Activated CD4-positive, alpha-beta T cell treated with anti-CD3 and anti-CD28 coated beads for 36 hours (primary cell): ENCODE results near the gene COG4. TPM values are rescaled to one million over a fixed set of nuclear protein-coding genes. Genes with fewer than 3 reads are reported as not detected.

ENCODE experiments used
- ATAC-seq: fragments of 200-7000 bp; cut with Tn5 transposase; one replicate; pipeline ENCODE4 v1.10.0; 2021; ENCODE audit warnings: mild to moderate bottlenecking, moderate library complexity
- CTCF ChIA-PET: fragments of 350-600 bp; sonication (Branson Sonifier 250); formaldehyde crosslinking; loops from one replicate; lab custom pipeline; 2021; ENCODE audit warnings: antibody characterized with exemption; lab: Charles Lee
- POLR2A ChIA-PET: fragments of 350-600 bp; sonication (Branson Sonifier 250); formaldehyde crosslinking; loops from one replicate; lab custom pipeline; 2021; ENCODE audit warnings: antibody characterized with exemption, inconsistent platforms; lab: Charles Lee
- DNase-seq: peaks from one replicate; pipeline ENCODE4 v3.0.0-alpha.2; 2020
- H3K27ac Mint-ChIP-seq: one replicate; pipeline ENCODE4 v1.8.0; 2021; ENCODE audit warnings: mixed read lengths
- H3K27me3 Mint-ChIP-seq: one replicate; pipeline ENCODE4 v1.8.0; 2021; ENCODE audit warnings: mixed read lengths
- H3K36me3 Mint-ChIP-seq: one replicate; pipeline ENCODE4 v1.8.0; 2021; ENCODE audit warnings: low read depth, mixed read lengths
- H3K4me1 Mint-ChIP-seq: one replicate; pipeline ENCODE4 v1.8.0; 2021; ENCODE audit warnings: mixed read lengths
- H3K4me3 Mint-ChIP-seq: one replicate; pipeline ENCODE4 v1.8.0; 2021; ENCODE audit warnings: mild to moderate bottlenecking, moderate library complexity, mixed read lengths
- H3K9me3 Mint-ChIP-seq: one replicate; pipeline ENCODE4 v1.8.0; 2021; ENCODE audit warnings: low read depth, mixed read lengths
- intact Hi-C, 2 experiments: fragments of 100-400 bp; cut with DNase I in 1 of 2; cut with micrococcal nuclease in 1 of 2; formaldehyde crosslinking; loops; one replicate each; pipeline versions ENCODE4 v1.14.2 to v1.15.1; 2022 to 2024; cut with DNase I, micrococcal nuclease
- total RNA-seq, 2 experiments: library from RNA; stranded (reverse); gene quantifications; one replicate each; pipeline ENCODE4 v1.2.3, GENCODE V29; 2021

COG4 gene
- 10 to 100 TPM; 33.5 to 37.6 TPM for total RNA-seq

DNA sequence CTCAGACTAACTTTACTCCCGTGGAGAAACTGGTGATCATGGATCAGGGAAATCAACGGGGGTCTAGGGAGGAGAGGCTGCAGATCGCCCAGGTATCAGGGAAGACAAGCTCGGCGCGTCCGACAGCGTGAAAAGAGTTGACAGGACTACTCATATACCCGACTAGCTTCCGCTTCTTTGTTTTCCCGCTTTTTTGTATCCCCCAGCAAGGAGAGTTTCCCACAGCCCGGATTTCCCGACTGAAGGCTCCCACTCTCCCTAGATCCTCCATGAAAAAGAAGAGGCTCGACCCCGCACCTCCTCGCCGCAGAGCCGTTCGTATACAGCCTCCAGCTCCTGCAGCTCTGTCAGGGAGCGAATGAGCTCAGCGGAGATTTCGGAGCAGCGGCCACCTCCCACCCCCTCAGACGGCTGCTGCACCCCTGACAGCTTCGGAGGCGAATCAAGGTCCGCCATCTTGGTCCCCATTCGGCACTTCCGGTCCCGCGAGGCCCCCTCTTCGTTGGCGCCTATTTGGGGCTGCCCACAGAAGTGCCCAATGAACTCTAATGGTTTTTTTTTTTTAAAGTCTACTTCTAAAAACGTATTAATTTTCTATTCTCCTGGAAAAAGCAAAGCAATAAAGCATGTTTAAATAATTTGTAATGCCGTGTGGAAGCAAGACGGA, at the start of gene COG4:
Gene COG4, minus strand, starts transcription at position 479 of the 667 bp plus-strand sequence. Its CDS starts 11 bp downstream, at position 468.
- peaks cover 41% of the 10 kb centered on the region for H3K36me3 Mint-ChIP-seq
- ChIA-PET POLR2A (interaction anchor here (0.6 to 4.5 kb wide), 14 partner anchors 11 to 1269 kb away, joined by 3 to 19 read pairs (median 6); partner anchors contain the start of genes AARS1 and DDX19A), CTCF (interaction anchor here (0.7 to 1.4 kb wide), 5 partner anchors 98 to 145 kb away, joined by 3 to 4 read pairs (median 3); no protein-coding TSS in a partner anchor)
- no peaks in the 10 kb centered on the region for H3K9me3 Mint-ChIP-seq
- no peaks in the 10 kb centered on the region for H3K27me3 Mint-ChIP-seq
- peak; percentile 96 for DNase-seq
- peak; percentile 79 for ATAC-seq
- H3K4me1 Mint-ChIP-seq = peaks cover 46% of the 10 kb centered on the region
- intact Hi-C loops = loop anchor here (1.0 to 10.0 kb wide), 12 partner anchors 47 to 1098 kb away; partner anchors contain the start of genes ST3GAL2 (in 2 of the 2), CMTR2 (in 1 of the 2), CYB5B (in 1 of the 2) and DDX19A (in 1 of the 2)
- H3K4me3 Mint-ChIP-seq = peak within 1 kb of the TSS; percentile 96
- H3K27ac Mint-ChIP-seq = peak within 1 kb of the TSS; percentile 98

DNA sequence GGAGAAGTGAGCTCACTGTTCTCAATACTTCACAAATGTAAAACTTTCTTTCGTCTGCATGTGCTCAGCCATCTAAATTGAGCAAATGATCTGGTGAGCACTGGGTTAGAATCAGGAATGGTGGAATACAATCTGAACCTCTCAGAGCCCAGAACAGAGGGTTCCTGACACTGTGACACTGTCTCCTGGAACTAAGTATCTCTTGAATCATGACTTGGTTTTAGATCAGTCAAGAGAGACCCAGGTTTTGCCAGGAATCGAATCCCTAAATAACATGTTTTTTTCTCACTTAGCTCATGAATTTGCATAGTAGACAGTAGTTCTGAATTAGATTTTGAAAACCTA, 49.5 kb upstream of the COG4 start:
- no peaks in the 10 kb centered on the region for H3K27me3 Mint-ChIP-seq
- CTCF ChIA-PET = interaction anchor here (1.0 to 1.3 kb wide), 3 partner anchors 13 to 33 kb away, joined by 3 to 4 read pairs (median 4); no protein-coding TSS in a partner anchor
- DNase-seq (no peak), ATAC-seq (no peak)
- no peak overlapping the region for H3K27ac Mint-ChIP-seq
- H3K36me3 Mint-ChIP-seq = peaks cover 59% of the 10 kb centered on the region
- H3K4me1 Mint-ChIP-seq = peaks cover 28% of the 10 kb centered on the region
- intact Hi-C loops = loop anchor here in 1 of 2 experiments (5.0 kb wide), 1 partner anchor 46 kb away; no protein-coding TSS in a partner anchor
- H3K9me3 Mint-ChIP-seq = no peaks in the 10 kb centered on the region
- POLR2A ChIA-PET = interaction anchor here (0.9 kb wide), 1 partner anchor 192 kb away, joined by 3 read pairs; no protein-coding TSS in a partner anchor
- no peak overlapping the region for H3K4me3 Mint-ChIP-seq

DNA sequence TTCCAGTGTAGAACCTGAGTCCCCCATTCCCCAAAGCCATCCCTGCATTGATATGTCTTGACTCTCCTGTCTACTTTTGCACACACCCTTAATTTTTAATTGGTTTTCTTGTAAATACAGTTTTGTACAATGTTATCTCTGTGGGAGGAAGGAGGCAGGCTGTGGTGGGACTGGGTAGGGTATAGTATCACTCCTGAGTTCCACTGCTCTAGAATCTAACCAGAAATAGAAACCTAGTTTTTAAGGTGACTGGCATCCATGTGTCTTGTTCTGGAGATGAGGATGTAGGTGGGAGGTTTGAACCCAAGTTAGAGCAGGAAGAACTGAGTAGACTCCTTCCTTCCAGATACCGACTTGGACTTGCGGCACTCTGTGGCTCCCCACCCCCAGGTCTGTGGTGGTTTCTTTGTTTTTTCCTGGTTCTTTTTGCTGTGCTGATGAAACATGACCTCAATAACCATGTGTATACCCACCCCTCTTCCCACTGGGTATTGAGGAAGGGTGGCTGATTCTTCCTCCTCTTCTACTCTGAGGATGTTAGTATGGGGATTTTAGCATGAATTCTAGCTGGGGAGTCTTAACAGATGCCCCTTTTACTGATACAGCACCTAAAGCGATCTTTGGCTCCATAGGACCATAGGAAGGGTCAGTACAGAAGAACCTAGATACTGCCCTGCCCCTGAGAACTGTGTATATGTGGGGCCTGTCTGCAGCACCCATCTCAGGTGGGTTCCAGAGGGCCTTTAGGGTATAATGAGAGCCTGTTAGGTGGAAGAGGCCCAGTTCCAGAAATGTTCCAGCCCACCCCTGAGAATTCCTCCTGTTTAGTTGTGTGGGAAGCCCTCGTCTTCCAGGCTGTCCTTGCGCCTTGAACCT, 48.9 kb upstream of the COG4 start:
- peak; percentile 30 for ATAC-seq
- no peaks in the 10 kb centered on the region for H3K27me3 Mint-ChIP-seq
- peaks cover 28% of the 10 kb centered on the region for H3K4me1 Mint-ChIP-seq
- CTCF ChIA-PET = interaction anchor here (1.0 to 1.1 kb wide), 2 partner anchors 13 to 33 kb away, joined by 3 to 4 read pairs; no protein-coding TSS in a partner anchor
- no peaks in the 10 kb centered on the region for H3K9me3 Mint-ChIP-seq
- no peak for DNase-seq
- H3K4me3 Mint-ChIP-seq = no peak overlapping the region
- POLR2A ChIA-PET = no interaction called here
- intact Hi-C loops = loop anchor here in 1 of 2 experiments (5.0 kb wide), 1 partner anchor 45 kb away; no protein-coding TSS in a partner anchor
- H3K27ac Mint-ChIP-seq = peak overlapping the region; percentile 88
- H3K36me3 Mint-ChIP-seq = peaks cover 60% of the 10 kb centered on the region

DNA sequence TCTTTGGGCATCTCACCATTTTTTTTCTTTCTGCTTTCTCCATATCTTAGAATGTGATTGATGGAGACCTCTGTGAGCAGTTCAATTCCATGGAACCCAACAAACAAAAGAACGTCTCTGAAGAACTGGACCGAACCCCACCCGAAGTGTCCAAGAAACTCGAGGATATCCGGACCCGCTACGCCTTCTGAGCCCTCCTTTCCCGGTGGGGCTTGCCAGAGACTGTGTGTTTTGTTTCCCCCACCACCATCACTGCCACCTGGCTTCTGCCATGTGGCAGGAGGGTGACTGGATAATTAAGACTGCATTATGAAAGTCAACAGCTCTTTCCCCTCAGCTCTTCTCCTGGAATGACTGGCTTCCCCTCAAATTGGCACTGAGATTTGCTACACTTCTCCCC, 48.3 kb upstream of the COG4 start:
- peak overlapping the region; percentile 88 for H3K27ac Mint-ChIP-seq
- CTCF ChIA-PET = no interaction called here
- POLR2A ChIA-PET = no interaction called here
- H3K4me1 Mint-ChIP-seq = peaks cover 22% of the 10 kb centered on the region
- no peaks in the 10 kb centered on the region for H3K27me3 Mint-ChIP-seq
- H3K36me3 Mint-ChIP-seq = peaks cover 67% of the 10 kb centered on the region
- DNase-seq (no peak), ATAC-seq (peak; percentile 33)
- intact Hi-C loops = loop anchor here in 1 of 2 experiments (5.0 kb wide), 1 partner anchor 44 kb away; no protein-coding TSS in a partner anchor
- no peaks in the 10 kb centered on the region for H3K9me3 Mint-ChIP-seq
- H3K4me3 Mint-ChIP-seq = no peak overlapping the region

DNA sequence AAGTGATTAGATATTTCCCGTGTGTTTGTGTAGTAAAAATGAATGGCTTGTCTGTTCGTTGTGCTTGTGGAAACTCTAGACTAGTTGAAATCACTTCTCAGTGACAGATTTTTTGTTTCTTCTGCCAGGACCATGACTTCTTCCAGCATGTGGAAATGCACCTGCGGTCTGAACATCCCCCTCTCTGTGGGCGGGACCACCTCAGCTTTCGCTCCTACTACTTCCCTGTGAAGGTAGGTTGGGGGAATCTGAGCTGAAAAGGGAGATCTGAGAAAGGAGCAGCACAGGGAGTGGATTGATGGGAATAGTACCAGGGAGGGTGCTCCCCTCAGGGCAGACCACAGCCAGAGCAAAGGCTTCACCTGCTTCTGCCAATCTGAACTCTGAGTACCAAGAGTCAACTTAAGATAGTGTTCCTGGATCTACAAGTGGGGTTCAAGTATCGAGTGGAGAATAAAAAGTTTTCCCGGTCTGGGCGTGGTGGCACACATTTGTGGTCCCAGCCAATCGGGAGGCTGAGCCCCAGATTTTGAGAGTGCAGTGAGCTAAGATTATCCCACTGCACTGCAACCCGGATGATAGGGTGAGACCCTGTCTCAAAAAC, 47.7 kb upstream of the COG4 start:
- CTCF ChIA-PET = no interaction called here
- ATAC-seq (no peak), DNase-seq (no peak)
- H3K27me3 Mint-ChIP-seq = no peaks in the 10 kb centered on the region
- no peaks in the 10 kb centered on the region for H3K9me3 Mint-ChIP-seq
- H3K27ac Mint-ChIP-seq = peak overlapping the region; percentile 73
- POLR2A ChIA-PET = no interaction called here
- peaks cover 18% of the 10 kb centered on the region for H3K4me1 Mint-ChIP-seq
- intact Hi-C loops = loop anchor here in 1 of 2 experiments (5.0 kb wide), 1 partner anchor 44 kb away; no protein-coding TSS in a partner anchor
- H3K4me3 Mint-ChIP-seq = no peak overlapping the region
- H3K36me3 Mint-ChIP-seq = peaks cover 70% of the 10 kb centered on the region

DNA sequence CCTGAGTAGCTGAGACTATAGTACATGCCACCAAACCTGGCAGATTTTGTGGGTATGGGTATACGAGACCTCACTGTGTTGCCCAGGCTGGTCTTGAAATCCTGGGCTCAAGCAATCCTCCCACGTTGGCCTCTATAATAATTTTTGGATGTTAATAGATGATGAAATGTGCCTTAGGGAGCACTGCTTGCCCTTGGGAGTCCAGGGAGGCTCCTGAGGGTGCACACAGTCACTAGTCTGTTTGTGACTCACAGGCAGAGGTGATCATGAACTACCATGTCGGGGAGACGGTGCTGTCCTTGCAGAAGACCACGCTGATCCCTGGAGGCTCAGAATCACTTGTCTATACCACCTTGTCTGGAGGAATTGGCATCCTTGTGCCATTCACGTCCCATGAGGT, 46.4 kb upstream of the COG4 start:
- intact Hi-C loops = loop anchor here in 1 of 2 experiments (5.0 kb wide), 1 partner anchor 42 kb away; no protein-coding TSS in a partner anchor
- Mint-ChIP-seq H3K4me3 (no peak overlapping the region), H3K36me3 (peaks cover 78% of the 10 kb centered on the region), H3K27me3 (no peaks in the 10 kb centered on the region), H3K4me1 (peaks cover 15% of the 10 kb centered on the region), H3K27ac (no peak overlapping the region), H3K9me3 (no peaks in the 10 kb centered on the region)
- POLR2A ChIA-PET = no interaction called here
- CTCF ChIA-PET = interaction anchor here (0.7 to 1.1 kb wide), 3 partner anchors 83 to 316 kb away, joined by 3 to 4 read pairs (median 3); no protein-coding TSS in a partner anchor
- ATAC-seq = no peak
- DNase-seq = no peak

DNA sequence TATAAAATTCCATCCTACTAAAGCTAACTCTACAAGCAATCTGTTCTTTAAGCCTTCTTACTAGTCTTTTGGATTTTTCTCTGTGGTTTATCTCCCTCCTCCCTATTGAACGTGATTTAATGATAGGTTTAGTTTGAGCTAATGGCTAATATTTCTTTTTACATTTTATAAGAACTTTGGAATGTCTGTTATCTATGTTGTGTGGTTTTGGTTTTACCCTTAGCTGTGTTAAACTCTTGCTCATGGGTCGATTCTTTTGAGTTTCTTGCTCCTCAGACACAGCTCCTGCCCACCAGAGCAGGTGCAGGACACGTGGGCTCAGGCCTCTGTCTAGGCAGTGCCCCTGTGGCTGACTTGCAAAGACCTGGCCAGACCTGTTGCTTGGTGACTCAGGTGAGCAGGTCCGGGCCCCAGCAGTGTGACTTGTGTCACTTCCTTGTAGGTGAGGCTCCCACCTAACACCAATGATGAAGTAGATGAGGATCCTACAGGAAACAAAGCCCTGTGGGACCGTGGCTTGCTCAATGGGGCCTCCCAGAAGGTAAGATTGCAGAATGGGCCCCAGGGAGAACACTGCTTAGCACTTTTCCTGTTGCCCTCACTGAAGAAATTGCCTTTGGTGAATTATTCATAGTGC, 45.4 kb upstream of the COG4 start:
- no peak for ATAC-seq
- H3K27ac Mint-ChIP-seq = no peak overlapping the region
- H3K27me3 Mint-ChIP-seq = no peaks in the 10 kb centered on the region
- H3K4me3 Mint-ChIP-seq = no peak overlapping the region
- peaks cover 14% of the 10 kb centered on the region for H3K4me1 Mint-ChIP-seq
- CTCF ChIA-PET = interaction anchor here (0.7 to 1.1 kb wide), 3 partner anchors 100 to 315 kb away, joined by 3 read pairs; no protein-coding TSS in a partner anchor
- POLR2A ChIA-PET = interaction anchor here (0.6 kb wide), 2 partner anchors 9 to 11 kb away, joined by 3 read pairs; no protein-coding TSS in a partner anchor
- DNase-seq = no peak
- peaks cover 81% of the 10 kb centered on the region for H3K36me3 Mint-ChIP-seq
- H3K9me3 Mint-ChIP-seq = no peaks in the 10 kb centered on the region
- intact Hi-C loops = no loop called here

DNA sequence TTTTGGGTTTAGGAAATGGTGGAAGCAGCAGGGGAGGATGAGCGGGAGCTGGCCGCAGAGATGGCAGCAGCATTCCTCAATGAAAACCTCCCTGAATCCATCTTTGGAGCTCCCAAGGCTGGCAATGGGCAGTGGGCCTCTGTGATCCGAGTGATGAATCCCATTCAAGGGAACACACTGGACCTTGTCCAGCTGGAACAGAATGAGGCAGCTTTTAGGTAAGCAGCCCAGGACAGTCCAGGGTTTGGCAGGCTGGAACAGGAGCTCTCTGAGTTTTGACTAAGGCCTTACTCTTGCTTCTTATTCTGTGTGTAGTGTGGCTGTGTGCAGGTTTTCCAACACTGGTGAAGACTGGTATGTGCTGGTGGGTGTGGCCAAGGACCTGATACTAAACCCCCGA, 41.7 kb upstream of the COG4 start:
- ATAC-seq (no peak), DNase-seq (no peak)
- Mint-ChIP-seq H3K27me3 (no peaks in the 10 kb centered on the region), H3K27ac (no peak overlapping the region), H3K4me3 (no peak overlapping the region), H3K9me3 (no peaks in the 10 kb centered on the region), H3K36me3 (peaks cover 74% of the 10 kb centered on the region), H3K4me1 (no peaks in the 10 kb centered on the region)
- intact Hi-C loops = no loop called here
- ChIA-PET CTCF (interaction anchor here (0.6 to 1.7 kb wide), 2 partner anchors 9 to 14 kb away, joined by 3 to 4 read pairs; no protein-coding TSS in a partner anchor), POLR2A (interaction anchor here (0.6 to 1.5 kb wide), 3 partner anchors 40 to 180 kb away, joined by 3 to 5 read pairs (median 5); no protein-coding TSS in a partner anchor)

DNA sequence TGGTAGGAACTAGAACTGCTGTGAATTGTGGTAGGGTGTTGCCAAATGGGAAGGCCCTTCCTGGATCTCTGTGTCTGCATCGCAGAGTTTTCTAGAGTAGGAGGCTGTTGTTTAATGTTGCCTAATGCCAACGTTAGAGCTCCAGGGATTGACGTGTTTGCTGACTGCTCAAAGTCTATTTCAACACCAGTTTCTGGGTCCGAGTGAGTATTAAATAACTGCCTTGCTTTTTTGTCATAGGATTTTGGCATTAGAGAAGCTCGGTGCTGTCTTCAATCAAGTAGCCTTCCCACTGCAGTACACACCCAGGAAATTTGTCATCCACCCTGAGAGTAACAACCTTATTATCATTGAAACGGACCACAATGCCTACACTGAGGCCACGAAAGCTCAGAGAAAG, 40.3 kb upstream of the COG4 start:
- peaks cover 72% of the 10 kb centered on the region for H3K36me3 Mint-ChIP-seq
- H3K4me1 Mint-ChIP-seq = no peaks in the 10 kb centered on the region
- H3K27ac Mint-ChIP-seq = no peak overlapping the region
- CTCF ChIA-PET = interaction anchor here (0.7 to 1.3 kb wide), 2 partner anchors 25 to 210 kb away, joined by 3 read pairs; no protein-coding TSS in a partner anchor
- intact Hi-C loops = loop anchor here in 1 of 2 experiments (5.0 kb wide), 1 partner anchor 286 kb away; no protein-coding TSS in a partner anchor
- no peak for ATAC-seq
- no peak overlapping the region for H3K4me3 Mint-ChIP-seq
- no peaks in the 10 kb centered on the region for H3K27me3 Mint-ChIP-seq
- POLR2A ChIA-PET = no interaction called here
- no peak for DNase-seq
- no peaks in the 10 kb centered on the region for H3K9me3 Mint-ChIP-seq

DNA sequence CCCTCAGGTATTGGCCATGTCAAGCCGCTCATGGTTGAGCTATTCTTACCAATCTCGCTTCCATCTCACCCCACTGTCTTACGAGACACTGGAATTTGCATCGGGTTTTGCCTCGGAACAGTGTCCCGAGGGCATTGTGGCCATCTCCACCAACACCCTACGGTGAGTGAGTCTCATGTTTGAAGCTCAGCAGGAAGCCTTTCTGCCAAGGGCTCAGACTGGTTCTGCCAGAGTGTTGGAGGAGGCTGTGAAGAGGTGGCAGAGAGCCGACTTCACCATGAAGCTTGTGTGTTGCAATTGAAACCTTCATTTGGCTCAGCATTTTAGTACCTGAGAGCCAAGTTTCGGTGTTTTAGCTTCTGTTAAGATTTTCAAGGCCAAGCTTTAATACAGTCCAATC, 38.3 kb upstream of the COG4 start:
- peaks cover 73% of the 10 kb centered on the region for H3K36me3 Mint-ChIP-seq
- H3K27ac Mint-ChIP-seq = no peak overlapping the region
- no peaks in the 10 kb centered on the region for H3K27me3 Mint-ChIP-seq
- H3K9me3 Mint-ChIP-seq = no peaks in the 10 kb centered on the region
- no peaks in the 10 kb centered on the region for H3K4me1 Mint-ChIP-seq
- H3K4me3 Mint-ChIP-seq = no peak overlapping the region
- CTCF ChIA-PET = interaction anchor here (0.8 to 1.2 kb wide), 4 partner anchors 23 to 276 kb away, joined by 3 to 4 read pairs (median 3); no protein-coding TSS in a partner anchor
- intact Hi-C loops = loop anchor here in 1 of 2 experiments (5.0 kb wide), 1 partner anchor 284 kb away; no protein-coding TSS in a partner anchor
- ATAC-seq (no peak), DNase-seq (no peak)
- POLR2A ChIA-PET = interaction anchor here (0.7 to 1.2 kb wide), 3 partner anchors 12 to 309 kb away, joined by 3 read pairs; no protein-coding TSS in a partner anchor
